CD4-positive, alpha-beta memory T cell (primary cell): ENCODE measurements around the gene SCFD1. TPM values are rescaled to one million over a fixed set of nuclear protein-coding genes. Genes with fewer than 3 reads are reported as not detected.
A peak's percentile ranks its signal among the peaks of the same experiment; 100 is the strongest.
"Not testable (repeated sequence)": the region's sequence is repeated elsewhere in the genome, so short reads cannot be mapped to it uniquely, and the experiment has no call there.

ENCODE experiments used
- CTCF ChIA-PET: fragments of 350-600 bp; sonication (Branson Sonifier 250); formaldehyde crosslinking; loops from one replicate; lab custom pipeline; 2021; ENCODE audit warnings: inconsistent platforms; ENCODE audit not compliant: partially characterized antibody; lab: Charles Lee
- POLR2A ChIA-PET: fragments of 350-600 bp; sonication (Branson Sonifier 250); formaldehyde crosslinking; loops from one replicate; lab custom pipeline; 2021; ENCODE audit not compliant: partially characterized antibody; lab: Charles Lee
- DNase-seq, 5 donors: peaks; one replicate each; pipeline versions ENCODE4 v3.0.0 to v3.0.0-alpha.2; 2020 to 2022; ENCODE audit warnings: mixed read lengths in 1 of 5
- H3K27ac ChIP-seq: one replicate; pipeline ENCODE4 v1.7.0; 2013; ENCODE audit warnings: low read depth, low read length
- H3K27me3 ChIP-seq: 2 replicates; pipeline ENCODE4 v1.7.0; 2013; ENCODE audit warnings: mild to moderate bottlenecking, low read length, moderate library complexity; ENCODE audit not compliant: insufficient read depth
- H3K36me3 ChIP-seq: 2 replicates; pipeline ENCODE4 v1.7.0; 2013; ENCODE audit warnings: mild to moderate bottlenecking, low read length, moderate library complexity; ENCODE audit not compliant: insufficient read depth
- H3K4me1 ChIP-seq: 2 replicates; pipeline ENCODE4 v1.7.0; 2013; ENCODE audit warnings: mild to moderate bottlenecking, low read length, moderate library complexity; ENCODE audit not compliant: insufficient read depth
- H3K4me3 ChIP-seq, 2 donors: one replicate each; pipeline ENCODE4 v1.7.0; 2013; ENCODE audit warnings: low read length in 2 of 2, mild to moderate bottlenecking in 1 of 2
- H3K9me3 ChIP-seq, 2 donors: one replicate each; pipeline ENCODE4 v1.7.0; 2013; ENCODE audit warnings: low read length in 2 of 2, control low read depth in 1 of 2; ENCODE audit not compliant: control insufficient read depth in 1 of 2
- H3K27ac Mint-ChIP-seq, 7 donors: one replicate each; pipeline ENCODE4 v1.8.0; 2020 to 2021; ENCODE audit warnings: mixed read lengths in 7 of 7, mild to moderate bottlenecking in 6 of 7, inconsistent platforms in 3 of 7, moderate library complexity in 3 of 7
- H3K27me3 Mint-ChIP-seq, 2 donors: one replicate each; pipeline ENCODE4 v1.8.0; 2020 to 2021; ENCODE audit warnings: mixed read lengths in 2 of 2
- H3K36me3 Mint-ChIP-seq, 2 donors: one replicate each; pipeline ENCODE4 v1.8.0; 2020 to 2021; ENCODE audit warnings: mixed read lengths in 2 of 2, inconsistent platforms in 1 of 2, mild to moderate bottlenecking in 1 of 2
- H3K4me1 Mint-ChIP-seq, 4 donors: one replicate each; pipeline ENCODE4 v1.8.0; 2020 to 2021; ENCODE audit warnings: mixed read lengths in 4 of 4, mild to moderate bottlenecking in 1 of 4
- H3K4me3 Mint-ChIP-seq, 8 donors: one replicate each; pipeline ENCODE4 v1.8.0; 2020 to 2021; ENCODE audit warnings: mixed read lengths in 8 of 8, mild to moderate bottlenecking in 7 of 8, moderate library complexity in 6 of 8, inconsistent platforms in 3 of 8
- H3K9me3 Mint-ChIP-seq, 8 donors: one replicate each; pipeline ENCODE4 v1.8.0; 2020 to 2021; ENCODE audit warnings: mixed read lengths in 8 of 8, mild to moderate bottlenecking in 5 of 8, inconsistent platforms in 3 of 8, moderate library complexity in 1 of 8
- intact Hi-C: fragments of 100-400 bp; cut with micrococcal nuclease; formaldehyde crosslinking; loops from one replicate; pipeline ENCODE4 v1.15.1; 2023
- polyA plus RNA-seq, 2 donors: library from polyadenylated mRNA; unstranded; fragments of 300-500 nt; fragmentation: Illumina TruSeq; gene quantifications; one replicate each; pipeline ENCODE4 v1.2.3, GENCODE V29; 2021
- total RNA-seq, 2 experiments: library from RNA; stranded (reverse); gene quantifications; one replicate each; pipeline ENCODE4 v1.2.3, GENCODE V29; 2021

SCFD1 gene
- total and polyA plus RNA-seq, 4 experiments from 2014 or later: 58.1 to 78.9 (median 73.2) TPM

DNA sequence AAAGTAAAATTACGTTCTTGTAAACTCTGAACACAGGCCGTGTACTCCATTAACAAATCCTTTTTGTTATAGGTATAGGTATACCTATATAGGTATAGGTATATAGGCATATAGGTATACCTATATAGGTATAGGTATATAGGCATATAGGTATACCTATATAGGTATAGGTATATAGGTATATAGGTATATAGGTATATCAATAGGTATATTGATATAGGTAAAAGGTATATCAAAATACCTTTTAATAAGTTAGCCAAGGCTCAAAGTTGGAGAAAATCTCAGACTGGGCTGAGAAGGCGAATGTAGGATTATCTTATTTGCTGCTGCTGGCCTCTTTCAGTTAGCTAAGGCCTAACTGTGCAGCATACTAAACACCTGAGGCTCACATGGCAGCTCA lies 3.4 kb downstream of the SCFD1 start:
- Mint-ChIP-seq H3K27ac (no peak overlapping the region), H3K4me1 (peaks cover 37 to 63% (median 48%) of the 10 kb centered on the region in 4 donors), H3K9me3 (no peaks in the 10 kb centered on the region), H3K36me3 (peaks cover 4 to 28% of the 10 kb centered on the region in 2 donors), H3K4me3 (no peak overlapping the region), H3K27me3 (no peaks in the 10 kb centered on the region)
- H3K27me3 ChIP-seq: no peaks in the 10 kb centered on the region
- H3K4me3 ChIP-seq: no peak overlapping the region
- H3K4me1 ChIP-seq: peaks cover 52% of the 10 kb centered on the region
- intact Hi-C loops: loop anchor here (10.0 kb wide), 1 partner anchor 1449 kb away; the partner anchor contains the start of gene ARHGAP5
- H3K27ac ChIP-seq: no peak overlapping the region
- CTCF ChIA-PET: interaction anchor here (1.9 kb wide), 1 partner anchor 31 kb away, joined by 4 read pairs; no protein-coding TSS in a partner anchor
- POLR2A ChIA-PET: no interaction called here
- H3K9me3 ChIP-seq: no peaks in the 10 kb centered on the region
- no peak for DNase-seq
- H3K36me3 ChIP-seq: peaks cover under 1% of the 10 kb centered on the region

DNA sequence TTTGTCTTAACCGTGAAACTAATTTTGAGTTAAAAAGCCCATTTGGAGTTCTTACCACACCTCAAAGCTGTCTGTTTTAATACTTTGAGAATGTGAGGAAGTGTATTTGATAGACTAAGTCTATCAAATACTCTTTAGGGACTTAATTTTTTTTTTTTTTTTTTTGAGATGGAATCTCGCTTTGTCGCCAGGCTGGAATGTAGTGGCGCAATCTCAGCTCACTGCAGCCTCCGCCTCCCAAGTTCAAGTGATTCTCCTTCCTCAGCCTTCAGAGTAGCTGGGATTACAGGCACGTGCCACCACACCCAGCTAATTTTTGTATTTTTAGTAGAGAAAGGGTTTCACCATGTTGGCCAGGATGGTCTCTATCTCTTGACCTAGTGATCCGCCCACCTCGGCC lies 7.3 kb downstream of the SCFD1 start:
- H3K4me1 ChIP-seq: peaks cover 30% of the 10 kb centered on the region
- H3K4me1 Mint-ChIP-seq: peaks cover 29 to 43% (median 34%) of the 10 kb centered on the region in 4 donors
- H3K36me3 ChIP-seq, H3K27me3 ChIP-seq, DNase-seq, CTCF ChIA-PET, H3K4me3 Mint-ChIP-seq, H3K27ac Mint-ChIP-seq, H3K27me3 Mint-ChIP-seq, H3K9me3 Mint-ChIP-seq, H3K4me3 ChIP-seq, H3K9me3 ChIP-seq, POLR2A ChIA-PET, H3K27ac ChIP-seq: not testable (repeated sequence)
- peaks cover 11 to 38% of the 10 kb centered on the region in 2 donors for H3K36me3 Mint-ChIP-seq
- intact Hi-C loops: loop anchor here (10.0 kb wide), 1 partner anchor 1445 kb away; the partner anchor contains the start of gene ARHGAP5

GRCh38 chr14:30630248-30630647 lies 8.1 kb downstream of the SCFD1 start:
- Mint-ChIP-seq H3K4me1 (peaks cover 21 to 38% (median 28%) of the 10 kb centered on the region in 4 donors), H3K27me3 (no peaks in the 10 kb centered on the region), H3K36me3 (peaks cover 16 to 47% of the 10 kb centered on the region in 2 donors), H3K9me3 (no peaks in the 10 kb centered on the region), H3K27ac (no peak overlapping the region), H3K4me3 (no peak overlapping the region)
- DNase-seq: no peak
- CTCF ChIA-PET: no interaction called here
- no peaks in the 10 kb centered on the region for H3K9me3 ChIP-seq
- no peak overlapping the region for H3K27ac ChIP-seq
- H3K4me3 ChIP-seq: no peak overlapping the region
- H3K36me3 ChIP-seq: peaks cover 6% of the 10 kb centered on the region
- intact Hi-C loops: no loop called here
- no peaks in the 10 kb centered on the region for H3K27me3 ChIP-seq
- peaks cover 22% of the 10 kb centered on the region for H3K4me1 ChIP-seq
- POLR2A ChIA-PET: interaction anchor here (1.4 kb wide), 1 partner anchor 8 kb away, joined by 7 read pairs; the partner anchor contains the start of gene SCFD1

GRCh38 chr14:30632730-30633129 lies 10.6 kb downstream of the SCFD1 start:
- POLR2A ChIA-PET: interaction anchor here (1.1 kb wide), 1 partner anchor 10 kb away, joined by 6 read pairs; the partner anchor contains the start of gene SCFD1
- Mint-ChIP-seq H3K4me3 (no peak overlapping the region), H3K9me3 (no peaks in the 10 kb centered on the region), H3K36me3 (peaks cover 40 to 64% of the 10 kb centered on the region in 2 donors), H3K4me1 (peaks cover 8 to 28% (median 21%) of the 10 kb centered on the region in 4 donors), H3K27me3 (no peaks in the 10 kb centered on the region), H3K27ac (peak overlapping the region in 1 of 7 donors; percentile 11)
- Histone ChIP-seq H3K9me3 (no peaks in the 10 kb centered on the region), H3K36me3 (peaks cover 14% of the 10 kb centered on the region), H3K27ac (no peak overlapping the region), H3K4me3 (no peak overlapping the region), H3K27me3 (no peaks in the 10 kb centered on the region), H3K4me1 (peaks cover 5% of the 10 kb centered on the region)
- CTCF ChIA-PET: no interaction called here
- no peak for DNase-seq
- intact Hi-C loops: no loop called here

- Mint-ChIP-seq H3K9me3 (peaks cover 0 to 1% (median 0%) of the 10 kb centered on the region in 8 donors), H3K36me3 (peaks cover 50 to 68% of the 10 kb centered on the region in 2 donors), H3K4me1 (peaks cover 0 to 10% (median 5%) of the 10 kb centered on the region in 4 donors), H3K27ac (peak overlapping the region in 2 of 7 donors; percentile 19 to 54), H3K27me3 (no peaks in the 10 kb centered on the region), H3K4me3 (no peak overlapping the region)
- POLR2A ChIA-PET: no interaction called here
- CTCF ChIA-PET: no interaction called here
- Histone ChIP-seq H3K9me3 (no peaks in the 10 kb centered on the region), H3K4me1 (no peaks in the 10 kb centered on the region), H3K36me3 (peaks cover 17% of the 10 kb centered on the region), H3K27me3 (no peaks in the 10 kb centered on the region), H3K4me3 (no peak overlapping the region), H3K27ac (no peak overlapping the region)
- intact Hi-C loops: no loop called here
- DNase-seq: no peak
These were observed 16.8 kb downstream of the SCFD1 start for GRCh38 chr14:30638926-30639325.

- no peak overlapping the region for H3K4me3 ChIP-seq
- peaks cover 0 to 11% (median 7%) of the 10 kb centered on the region in 4 donors for H3K4me1 Mint-ChIP-seq
- ChIA-PET POLR2A (no interaction called here), CTCF (no interaction called here)
- DNase-seq: no peak
- no peaks in the 10 kb centered on the region for H3K4me1 ChIP-seq
- H3K4me3 Mint-ChIP-seq: no peak overlapping the region
- peaks cover 16% of the 10 kb centered on the region for H3K36me3 ChIP-seq
- H3K36me3 Mint-ChIP-seq: peaks cover 56 to 71% of the 10 kb centered on the region in 2 donors
- H3K9me3 ChIP-seq: no peaks in the 10 kb centered on the region
- peaks cover 0 to 8% (median 0%) of the 10 kb centered on the region in 8 donors for H3K9me3 Mint-ChIP-seq
- H3K27ac ChIP-seq: no peak overlapping the region
- intact Hi-C loops: no loop called here
- H3K27me3 ChIP-seq: no peaks in the 10 kb centered on the region
- no peak overlapping the region for H3K27ac Mint-ChIP-seq
- no peaks in the 10 kb centered on the region for H3K27me3 Mint-ChIP-seq
These were observed 19.1 kb downstream of the SCFD1 start for GRCh38 chr14:30641207-30641606.

GRCh38 chr14:30644462-30644861 lies 22.3 kb downstream of the SCFD1 start:
- H3K36me3 ChIP-seq, H3K27me3 Mint-ChIP-seq, DNase-seq, H3K27ac Mint-ChIP-seq, POLR2A ChIA-PET, CTCF ChIA-PET, H3K27ac ChIP-seq, H3K4me1 ChIP-seq, H3K4me3 ChIP-seq, H3K4me3 Mint-ChIP-seq, intact Hi-C loops, H3K9me3 Mint-ChIP-seq, H3K27me3 ChIP-seq, H3K9me3 ChIP-seq: not testable (repeated sequence)
- peaks cover 46 to 63% of the 10 kb centered on the region in 2 donors for H3K36me3 Mint-ChIP-seq
- H3K4me1 Mint-ChIP-seq: peaks cover 0 to 12% (median 7%) of the 10 kb centered on the region in 4 donors
